Measurements from ENCODE around the gene ZNF622. TPM values are rescaled to one million over a fixed set of nuclear protein-coding genes. Genes with fewer than 3 reads are reported as not detected.

Gene ZNF622
- total and polyA plus RNA-seq, 7 donors, result 22.8 to 40.8 (median 27.8) TPM

DNA sequence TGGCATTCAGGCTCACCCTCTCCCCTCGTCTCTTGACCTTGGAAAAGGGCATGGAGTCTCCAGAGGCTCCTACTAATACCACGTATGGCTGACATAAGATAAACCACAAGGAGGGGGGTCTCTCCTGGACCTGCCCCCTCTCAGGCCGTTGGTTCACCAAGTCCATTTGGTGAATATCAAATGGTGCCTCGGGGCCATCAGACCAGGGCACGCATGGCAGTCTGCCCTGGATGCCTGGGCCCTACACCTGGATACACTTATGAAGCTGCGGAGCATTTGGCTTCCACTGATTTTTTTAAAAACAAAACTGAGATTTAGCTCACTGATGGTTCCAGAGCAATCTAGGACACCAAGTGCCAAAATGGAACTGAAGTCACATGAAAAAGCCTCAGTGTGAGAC, 40.3 kb upstream of the ZNF622 start:
- Histone ChIP-seq H3K9me3 (no peaks in the 10 kb centered on the region), H3K27ac (no peak overlapping the region), H3K27me3 (no peaks in the 10 kb centered on the region), H3K4me1 (peaks cover 0 to 11% (median 3%) of the 10 kb centered on the region in 4 donors), H3K36me3 (no peaks in the 10 kb centered on the region), H3K4me3 (no peak overlapping the region)
- TF ChIP-seq, protein P1, sequence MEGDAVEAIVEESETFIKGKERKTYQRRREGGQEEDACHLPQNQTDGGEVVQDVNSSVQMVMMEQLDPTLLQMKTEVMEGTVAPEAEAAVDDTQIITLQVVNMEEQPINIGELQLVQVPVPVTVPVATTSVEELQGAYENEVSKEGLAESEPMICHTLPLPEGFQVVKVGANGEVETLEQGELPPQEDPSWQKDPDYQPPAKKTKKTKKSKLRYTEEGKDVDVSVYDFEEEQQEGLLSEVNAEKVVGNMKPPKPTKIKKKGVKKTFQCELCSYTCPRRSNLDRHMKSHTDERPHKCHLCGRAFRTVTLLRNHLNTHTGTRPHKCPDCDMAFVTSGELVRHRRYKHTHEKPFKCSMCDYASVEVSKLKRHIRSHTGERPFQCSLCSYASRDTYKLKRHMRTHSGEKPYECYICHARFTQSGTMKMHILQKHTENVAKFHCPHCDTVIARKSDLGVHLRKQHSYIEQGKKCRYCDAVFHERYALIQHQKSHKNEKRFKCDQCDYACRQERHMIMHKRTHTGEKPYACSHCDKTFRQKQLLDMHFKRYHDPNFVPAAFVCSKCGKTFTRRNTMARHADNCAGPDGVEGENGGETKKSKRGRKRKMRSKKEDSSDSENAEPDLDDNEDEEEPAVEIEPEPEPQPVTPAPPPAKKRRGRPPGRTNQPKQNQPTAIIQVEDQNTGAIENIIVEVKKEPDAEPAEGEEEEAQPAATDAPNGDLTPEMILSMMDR (IDR thresholded peaks at IDR 0.05), result no peak
- 90% methylated on average over 6 of the region's 6 CpGs for WGBS, 2 donors
- no peak for DNase-seq
- intact Hi-C loops (cut with DNase I), result no loop called here

DNA sequence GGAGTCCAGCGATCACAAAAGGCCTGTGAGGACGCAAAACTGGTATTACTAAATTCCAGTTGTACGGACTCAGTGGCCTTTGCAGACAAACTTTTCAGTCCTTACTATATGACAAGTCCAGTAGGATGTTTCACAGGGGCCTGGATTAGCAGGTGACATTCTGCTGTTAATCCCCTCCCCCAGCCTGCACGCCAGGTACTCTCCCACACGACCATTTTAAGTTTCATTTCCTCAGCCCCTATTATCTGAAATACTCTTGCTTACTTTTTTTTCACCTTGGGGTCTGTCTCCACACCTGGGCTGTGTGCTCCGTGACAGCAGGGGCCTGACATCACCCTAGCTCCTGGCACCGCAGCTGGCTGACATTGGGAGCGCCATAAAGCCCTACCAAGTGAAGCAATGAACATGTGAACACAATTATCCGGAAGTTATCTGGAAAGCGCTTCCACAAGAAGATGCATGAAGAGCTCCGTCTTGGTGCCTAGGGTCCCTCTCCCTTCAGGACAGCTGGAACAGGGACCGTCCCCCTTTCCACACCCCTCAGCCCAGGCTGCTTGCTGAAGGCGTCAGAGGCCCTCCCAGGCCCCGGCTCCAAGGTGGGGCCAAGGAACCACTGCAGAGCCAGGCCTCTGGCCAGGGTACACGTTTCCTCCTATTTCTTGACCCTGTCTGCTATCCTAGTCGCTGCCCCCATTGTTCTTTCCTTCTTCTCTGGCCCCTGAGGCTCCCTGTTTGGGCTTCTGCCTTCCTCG, 39.7 kb upstream of the ZNF622 start:
- Histone ChIP-seq H3K4me3 (no peak overlapping the region), H3K9me3 (no peaks in the 10 kb centered on the region), H3K27ac (no peak overlapping the region), H3K27me3 (no peaks in the 10 kb centered on the region), H3K4me1 (peaks cover 0 to 11% (median 3%) of the 10 kb centered on the region in 4 donors), H3K36me3 (no peaks in the 10 kb centered on the region)
- TF ChIP-seq POLR2A (IDR thresholded peaks at IDR 0.05), result no peak
- TF ChIP-seq, protein P1 (IDR thresholded peaks at IDR 0.05), result no peak
- no peak for TF ChIP-seq EP300 (IDR thresholded peaks at IDR 0.05)
- TF ChIP-seq POLR2AphosphoS5 (IDR thresholded peaks at IDR 0.05), result no peak
- intact Hi-C loops (cut with DNase I), result no loop called here
- no peak for DNase-seq
- WGBS, 2 donors, result 87 to 90% methylated on average over 17 of the region's 17 CpGs

DNA sequence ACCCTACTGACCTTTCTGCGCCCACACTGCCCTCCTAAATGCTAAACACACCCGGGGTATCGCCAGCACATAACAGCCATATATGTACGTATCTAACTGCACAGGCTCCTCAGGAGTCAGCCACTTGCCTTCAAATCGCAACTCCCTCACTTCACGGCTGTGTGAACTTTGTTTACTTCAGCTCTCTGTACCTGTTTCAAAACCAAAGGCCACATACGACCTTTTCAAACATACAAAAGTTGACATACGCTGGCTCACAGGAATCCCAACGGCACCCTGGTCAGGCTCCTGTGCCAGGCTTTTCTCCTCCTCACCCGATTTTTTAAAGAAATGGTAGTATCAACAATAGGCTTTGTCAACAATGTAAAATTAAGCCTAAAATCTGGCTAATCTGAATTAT, 39.0 kb upstream of the ZNF622 start:
- 92 to 94% methylated on average over 10 of the region's 10 CpGs for WGBS, 2 donors
- intact Hi-C loops (cut with DNase I), result no loop called here
- no peaks in the 10 kb centered on the region for H3K36me3 ChIP-seq
- peaks cover 0 to 11% (median 3%) of the 10 kb centered on the region in 4 donors for H3K4me1 ChIP-seq
- H3K4me3 ChIP-seq, result no peak overlapping the region
- no peaks in the 10 kb centered on the region for H3K9me3 ChIP-seq
- H3K27ac ChIP-seq, result no peak overlapping the region
- TF ChIP-seq POLR2A (IDR thresholded peaks at IDR 0.05) (no peak), EP300 (IDR thresholded peaks at IDR 0.05) (no peak), POLR2AphosphoS5 (IDR thresholded peaks at IDR 0.05) (no peak)
- TF ChIP-seq, protein P1 (IDR thresholded peaks at IDR 0.05), result no peak
- H3K27me3 ChIP-seq, result no peaks in the 10 kb centered on the region
- DNase-seq, result no peak

- Histone ChIP-seq H3K27ac (no peak overlapping the region), H3K36me3 (no peaks in the 10 kb centered on the region), H3K9me3 (no peaks in the 10 kb centered on the region), H3K4me3 (no peak overlapping the region), H3K27me3 (no peaks in the 10 kb centered on the region), H3K4me1 (peaks cover 0 to under 1% (median 0%) of the 10 kb centered on the region in 4 donors)
- 83% methylated on average over 3 of the region's 3 CpGs for WGBS, 2 donors
- intact Hi-C loops (cut with DNase I), result no loop called here
- TF ChIP-seq POLR2AphosphoS5 (IDR thresholded peaks at IDR 0.05) (no peak), EP300 (IDR thresholded peaks at IDR 0.05) (no peak), POLR2A (IDR thresholded peaks at IDR 0.05) (no peak)
- TF ChIP-seq, protein P1 (IDR thresholded peaks at IDR 0.05), result no peak
- DNase-seq, result no peak
Measured at GRCh38 chr5:16502866-16503265, 37.3 kb upstream of the ZNF622 start.

DNA sequence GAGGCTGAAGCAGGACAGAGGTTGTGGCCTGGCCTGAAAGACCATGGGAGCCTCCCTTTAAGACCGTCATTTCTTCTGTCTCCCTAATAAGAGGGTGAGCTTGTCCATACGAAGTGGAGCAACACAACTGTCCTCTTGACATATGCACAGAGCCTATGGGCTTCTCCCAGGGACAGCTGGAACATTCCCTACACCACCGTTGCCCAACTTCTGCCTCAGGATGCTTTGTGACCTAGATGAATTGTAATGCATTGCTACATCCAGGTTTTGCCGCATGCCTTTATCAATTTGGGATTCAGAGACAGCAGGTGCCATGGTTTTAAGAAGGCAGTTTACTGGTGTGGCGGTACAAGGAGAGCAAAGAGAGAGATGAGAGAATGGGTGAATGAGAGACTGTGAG, 34.4 kb upstream of the ZNF622 start:
- no peaks in the 10 kb centered on the region for H3K4me1 ChIP-seq
- WGBS, 2 donors, result 94% methylated on average over 5 of the region's 5 CpGs
- no peak overlapping the region for H3K4me3 ChIP-seq
- H3K9me3 ChIP-seq, result peaks cover 0 to 4% (median under 1%) of the 10 kb centered on the region in 4 donors
- TF ChIP-seq POLR2A (IDR thresholded peaks at IDR 0.05) (no peak), POLR2AphosphoS5 (IDR thresholded peaks at IDR 0.05) (no peak), EP300 (IDR thresholded peaks at IDR 0.05) (no peak)
- TF ChIP-seq, protein P1 (IDR thresholded peaks at IDR 0.05), result no peak
- no peaks in the 10 kb centered on the region for H3K27me3 ChIP-seq
- DNase-seq, result no peak
- intact Hi-C loops (cut with DNase I), result no loop called here
- H3K27ac ChIP-seq, result no peak overlapping the region
- H3K36me3 ChIP-seq, result no peaks in the 10 kb centered on the region

Data from sigmoid colon (tissue), 7 donors.